HepG2 (cell line): ENCODE data around the gene MAP3K9. TPM values are rescaled to one million over a fixed set of nuclear protein-coding genes. Genes with fewer than 3 reads are reported as not detected.
A peak's percentile ranks its signal among the peaks of the same experiment; 100 is the strongest.

Source experiments
- ATAC-seq: fragments of 200-7000 bp; cut with Tn5 transposase; 3 replicates; pipeline ENCODE4 v1.9.1; 2020; ENCODE audit warnings: mild to moderate bottlenecking, moderate library complexity
- BruUV-seq: library from RNA; stranded (reverse); fragments of 400-500 nt; replicated peaks from 2 replicates; lab custom pipeline; 2021; lab: Mats Ljungman, UMichigan
- CTCF ChIA-PET: fragments of 300-600 bp; formaldehyde crosslinking; extraction: SDS; loops from one replicate; lab custom pipeline; 2021; ENCODE audit warnings: low total read pairs, inconsistent platforms, low intra/inter-chr PET ratio; lab: Yijun Ruan, JAX
- POLR2A ChIA-PET: fragments of 350-600 bp; sonication (Branson Sonifier 250); formaldehyde crosslinking; loops from one replicate; lab custom pipeline; 2020; ENCODE audit warnings: antibody characterized with exemption, inconsistent platforms; lab: Yijun Ruan, JAX
- DNase-seq: peaks from one replicate; pipeline ENCODE4 v3.0.0-alpha.2; 2015; ENCODE audit warnings: low spot score
- FAIRE-seq: peaks from 3 replicates; lab custom pipeline; 2011; peaks lifted over from hg19 to GRCh38; lab: Jason Lieb, UNC
- H2AFZ ChIP-seq: one replicate; pipeline ENCODE4 v1.6.1; 2011; ENCODE audit warnings: low read length, inconsistent platforms
- H3K27ac ChIP-seq: fragments of 300-600 bp; 3 replicates; pipeline ENCODE4 v1.8.0; 2011; ENCODE audit warnings: mixed run types, mild to moderate bottlenecking, mixed read lengths, low read length, inconsistent platforms; ENCODE audit not compliant: insufficient read depth; ENCODE audit errors: extremely low read length
- H3K27me3 ChIP-seq, 2 experiments: fragments of 200-600 bp in 1 of 2; 2 replicates in 1 of 2; 3 replicates in 1 of 2; pipeline versions ENCODE4 v1.6.0 to v1.8.0; 2011; ENCODE audit warnings: low read length in 2 of 2, mild to moderate bottlenecking in 2 of 2, moderate library complexity in 2 of 2, inconsistent platforms in 1 of 2; ENCODE audit not compliant: insufficient read depth in 2 of 2, control insufficient read depth in 1 of 2
- H3K36me3 ChIP-seq, 2 experiments: fragments of 200-600 bp in 1 of 2; replicated peaks in 1 of 2; 2 replicates in 1 of 2; 3 replicates in 1 of 2; pipeline versions ENCODE4 v1.5.1 to v1.8.0; 2011; ENCODE audit warnings: low read length in 2 of 2, inconsistent platforms in 1 of 2; ENCODE audit not compliant: insufficient read depth in 2 of 2, control insufficient read depth in 1 of 2
- H3K4me1 ChIP-seq: 2 replicates; pipeline ENCODE4 v1.5.1; 2012; ENCODE audit warnings: low read length, inconsistent platforms; ENCODE audit not compliant: insufficient read depth
- H3K4me2 ChIP-seq: 2 replicates; pipeline ENCODE4 v1.6.0; 2011; ENCODE audit warnings: low read depth, low read length, inconsistent platforms
- H3K4me3 ChIP-seq, 3 experiments: fragments of 200-600 bp in 1 of 3; sonication (generic), shearing (Covaris generic) in 1 of 3; replicated peaks in 1 of 3; 2 replicates each; pipeline ENCODE4 v1.5.1; 2011 to 2016; ENCODE audit warnings: low read length in 3 of 3, inconsistent platforms in 2 of 3, low read depth in 2 of 3, mild to moderate bottlenecking in 2 of 3, control low read depth in 1 of 3, mixed read lengths in 1 of 3; ENCODE audit not compliant: insufficient read depth in 1 of 3
- H3K79me2 ChIP-seq: one replicate; pipeline ENCODE4 v1.6.1; 2011; ENCODE audit warnings: low read length, inconsistent platforms; ENCODE audit not compliant: insufficient read depth
- H3K9ac ChIP-seq: 2 replicates; pipeline ENCODE4 v1.6.0; 2011; ENCODE audit warnings: mild to moderate bottlenecking, low read depth, low read length, inconsistent platforms; ENCODE audit not compliant: insufficient read depth
- H3K9me3 ChIP-seq: 2 replicates; pipeline ENCODE4 v1.5.1; 2012; ENCODE audit warnings: mild to moderate bottlenecking, low read length
- H4K20me1 ChIP-seq: 2 replicates; pipeline ENCODE4 v1.6.0; 2011; ENCODE audit warnings: inconsistent platforms, mild to moderate bottlenecking, low read length, moderate library complexity; ENCODE audit not compliant: insufficient read depth
- BRD4 ChIP-seq: sonication (generic); formaldehyde crosslinking; IDR thresholded peaks from 2 replicates; pipeline ENCODE4 v1.4.0; 2020; ENCODE audit warnings: missing genetic modification reagents
- EZH2 ChIP-seq: conservative IDR thresholded peaks from 2 replicates; pipeline ENCODE4 v1.6.1; 2012; ENCODE audit warnings: mild to moderate bottlenecking, low read depth, low read length, moderate library complexity
- FLYWCH1 ChIP-seq: sonication (generic); formaldehyde crosslinking; IDR thresholded peaks from 2 replicates; pipeline ENCODE4 v1.8.1; 2023; ENCODE audit warnings: mild to moderate bottlenecking, missing genetic modification reagents
- GATAD2A ChIP-seq: IDR thresholded peaks from 2 replicates; pipeline ENCODE4 v1.6.1; 2016
- HDAC1 ChIP-seq: sonication (generic); formaldehyde crosslinking; IDR thresholded peaks from 2 replicates; pipeline ENCODE4 v1.5.1; 2020; ENCODE audit warnings: mild to moderate bottlenecking, missing genetic modification reagents
- HNF4G ChIP-seq, 2 experiments: sonication (generic) in 1 of 2; formaldehyde crosslinking in 1 of 2; IDR thresholded peaks; 2 replicates each; pipeline versions ENCODE4 v1.4.0 to v1.6.1; 2011 to 2020; ENCODE audit warnings: borderline replicate concordance in 2 of 2, low read depth in 2 of 2, mild to moderate bottlenecking in 2 of 2, low read length in 1 of 2, missing genetic modification reagents in 1 of 2, moderate library complexity in 1 of 2
- JUND ChIP-seq: sonication (generic); formaldehyde crosslinking; IDR thresholded peaks from 2 replicates; pipeline ENCODE4 v1.8.0; 2022; ENCODE audit warnings: mild to moderate bottlenecking, missing genetic modification reagents
- MIER3 ChIP-seq: IDR thresholded peaks from 2 replicates; pipeline ENCODE4 v1.6.1; 2016; ENCODE audit warnings: missing compliant biosample characterization, borderline replicate concordance
- SIN3B ChIP-seq: fragments of 150-350 bp; IDR thresholded peaks from 2 replicates; pipeline ENCODE4 v1.6.1; 2014; ENCODE audit warnings: low read length
- SMC3 ChIP-seq: IDR thresholded peaks from 2 replicates; pipeline ENCODE4 v1.6.1; 2011; ENCODE audit warnings: low read length, improper control_type of control experiment
- TMF1 ChIP-seq: sonication (generic); formaldehyde crosslinking; IDR thresholded peaks from 2 replicates; pipeline ENCODE4 v1.8.1; 2022; ENCODE audit warnings: low read depth, missing genetic modification reagents
- ZMYM4 ChIP-seq: sonication (generic); formaldehyde crosslinking; IDR thresholded peaks from 2 replicates; pipeline ENCODE4 v1.8.1; 2023; ENCODE audit warnings: mild to moderate bottlenecking, missing genetic modification reagents
- ZNF160 ChIP-seq: sonication (generic); formaldehyde crosslinking; IDR thresholded peaks from 2 replicates; pipeline ENCODE4 v1.8.0; 2022; ENCODE audit warnings: mild to moderate bottlenecking, inconsistent platforms, missing genetic modification reagents
- ZNF792 ChIP-seq: IDR thresholded peaks from 2 replicates; pipeline ENCODE4 v1.6.1; 2016
- WGBS: methylation state at CpG from one replicate; pipeline ENCODE4 v1.1.6; 2017; ENCODE audit warnings: low lambda C conversion rate; 5-methylcytosine and 5-hydroxymethylcytosine counted together
- in situ Hi-C: cut with HindIII; loops from 2 replicates; pipeline ENCODE4 v1.10.0; 2017; ENCODE audit warnings: low pct_unique_long_range_greater_than_20kb; ENCODE audit not compliant: extremely low pct_ligation_motif_present
- intact Hi-C: fragments of 100-400 bp; cut with micrococcal nuclease; formaldehyde crosslinking; loops from one replicate; pipeline ENCODE4 v1.10.0; 2022; ENCODE audit not compliant: unreplicated experiment
- polyA plus RNA-seq, 8 experiments: library from polyadenylated mRNA; depleted of rRNA in 3 of 8; stranded (reverse) in 7 of 8; unstranded in 1 of 8; fragments of >200 nt; fragmentation: Illumina TruSeq in 4 of 8; extraction: Trizol in 4 of 8; gene quantifications; 2 replicates each; pipeline versions ENCODE4 v1.2.1 to v1.2.3, GENCODE V29; 2011 to 2016; ENCODE audit warnings: low read depth in 4 of 8, missing spikeins in 1 of 8, mixed read lengths in 1 of 8; ENCODE audit not compliant: insufficient read depth in 1 of 8
- total RNA-seq, 5 experiments: library from RNA; depleted of rRNA; stranded (reverse); fragments of >200 nt; fragmentation: Illumina TruSeq; extraction: Trizol; gene quantifications; 2 replicates each; pipeline ENCODE4 v1.2.3, GENCODE V29; 2016; ENCODE audit warnings: low read depth in 1 of 5
- TF ChIP-seq, protein P1 (sequence below): sonication (generic); formaldehyde crosslinking; IDR thresholded peaks from 2 replicates; pipeline ENCODE4 v1.4.0; 2020; ENCODE audit warnings: missing genetic modification reagents, mild to moderate bottlenecking, borderline replicate concordance
- TF ChIP-seq, protein P2 (sequence below): sonication (generic); IDR thresholded peaks from 2 replicates; pipeline ENCODE4 v1.6.1; 2016; ENCODE audit warnings: low read depth, borderline replicate concordance
- TF ChIP-seq, protein P3 (sequence below): sonication (generic); formaldehyde crosslinking; conservative IDR thresholded peaks from 2 replicates; pipeline ENCODE4 v1.4.0; 2020; ENCODE audit warnings: mild to moderate bottlenecking, missing genetic modification reagents, moderate library complexity
- TF ChIP-seq, protein P4 (sequence below): sonication (generic); formaldehyde crosslinking; IDR thresholded peaks from 2 replicates; pipeline ENCODE4 v1.4.0; 2020; ENCODE audit warnings: missing genetic modification reagents, borderline replicate concordance

MAP3K9 gene
- total and polyA plus RNA-seq, 2 of the 13 experiments (the other 11 are each of a cell fraction or from before 2014, with no cell fraction given) = 4.3 to 4.5 TPM

DNA sequence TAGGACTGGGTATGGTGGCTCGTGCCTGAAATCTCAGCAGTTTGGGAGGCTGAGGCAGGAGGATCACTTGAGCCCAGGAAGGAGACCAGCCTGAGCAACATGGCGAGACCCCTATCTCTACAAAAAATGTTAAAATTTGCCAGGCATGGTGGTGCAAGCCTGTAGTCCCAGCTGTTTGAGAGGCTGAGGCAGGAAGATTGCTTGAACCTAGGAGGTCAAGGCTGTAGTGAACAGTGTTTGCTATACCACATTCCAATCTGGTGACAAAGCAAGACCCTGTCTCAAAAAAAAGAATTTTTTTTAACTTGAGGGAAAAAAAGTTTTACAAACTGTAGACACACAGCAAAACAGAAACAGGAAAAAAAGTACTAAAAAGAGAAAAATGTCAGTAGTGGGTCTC is 2.3 kb upstream of the MAP3K9 start:
- Histone ChIP-seq H3K27me3 (no peaks in the 10 kb centered on the region; a peak in 1 of 5 replicates), H3K9me3 (no peaks in the 10 kb centered on the region), H3K4me1 (peaks cover 45% of the 10 kb centered on the region), H3K36me3 (no peaks in the 10 kb centered on the region), H3K27ac (no peak overlapping the region), H4K20me1 (no peaks in the 10 kb centered on the region), H3K79me2 (peaks cover 21% of the 10 kb centered on the region), H2AFZ (no peak overlapping the region), H3K4me2 (peak overlapping the region; percentile 90), H3K9ac (no peak overlapping the region), H3K4me3 (peak overlapping the region; percentile 13 to 76 (median 71); a peak in 4 of 6 replicates)
- in situ Hi-C loops = no loop called here
- FAIRE-seq = peak; percentile 85
- ChIA-PET CTCF (no interaction called here), POLR2A (interaction anchor here (3.3 kb wide), 1 partner anchor 58 kb away, joined by 20 read pairs; no protein-coding TSS in a partner anchor)
- intact Hi-C loops = no loop called here
- no TSS peak for BruUV-seq
- 59% methylated on average over 2 of the region's 2 CpGs for WGBS
- no peak for ATAC-seq
- DNase-seq = peak; percentile 61
- TF ChIP-seq SMC3 (no peak), JUND (CRISPR knock-in tag) (peak; percentile 77), ZNF160 (CRISPR knock-in tag) (no peak), BRD4 (CRISPR knock-in tag) (no peak), EZH2 (no peak), ZNF792 (CRISPR knock-in tag) (peak; percentile 74), SIN3B (no peak), ZMYM4 (CRISPR knock-in tag) (0 out of 2 replicates have a peak, but pooled peaks have one; percentile 26), MIER3 (CRISPR knock-in tag) (no peak), HDAC1 (CRISPR knock-in tag) (0 out of 2 replicates have a peak, but pooled peaks have one; percentile 25), HNF4G (IDR thresholded peaks at IDR 0.05; ENCODE audit: borderline replicate concordance, low read depth, low read length) (no peak), HNF4G (CRISPR knock-in tag; IDR thresholded peaks at IDR 0.05; ENCODE audit: borderline replicate concordance, low read depth) (no peak), TMF1 (CRISPR knock-in tag) (no peak), FLYWCH1 (CRISPR knock-in tag) (no peak), GATAD2A (0 out of 2 replicates have a peak, but pooled peaks have one; percentile 34)
- TF ChIP-seq, protein P1, sequence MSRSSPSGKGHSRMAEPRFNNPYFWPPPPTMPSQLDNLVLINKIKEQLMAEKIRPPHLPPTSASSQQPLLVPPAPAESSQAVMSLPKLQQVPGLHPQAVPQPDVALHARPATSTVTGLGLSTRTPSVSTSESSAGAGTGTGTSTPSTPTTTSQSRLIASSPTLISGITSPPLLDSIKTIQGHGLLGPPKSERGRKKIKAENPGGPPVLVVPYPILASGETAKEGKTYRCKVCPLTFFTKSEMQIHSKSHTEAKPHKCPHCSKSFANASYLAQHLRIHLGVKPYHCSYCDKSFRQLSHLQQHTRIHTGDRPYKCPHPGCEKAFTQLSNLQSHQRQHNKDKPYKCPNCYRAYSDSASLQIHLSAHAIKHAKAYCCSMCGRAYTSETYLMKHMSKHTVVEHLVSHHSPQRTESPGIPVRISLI (CRISPR knock-in tag) = peak; percentile 69; the same call in 1 of the 2 replicates
- TF ChIP-seq, protein P2, sequence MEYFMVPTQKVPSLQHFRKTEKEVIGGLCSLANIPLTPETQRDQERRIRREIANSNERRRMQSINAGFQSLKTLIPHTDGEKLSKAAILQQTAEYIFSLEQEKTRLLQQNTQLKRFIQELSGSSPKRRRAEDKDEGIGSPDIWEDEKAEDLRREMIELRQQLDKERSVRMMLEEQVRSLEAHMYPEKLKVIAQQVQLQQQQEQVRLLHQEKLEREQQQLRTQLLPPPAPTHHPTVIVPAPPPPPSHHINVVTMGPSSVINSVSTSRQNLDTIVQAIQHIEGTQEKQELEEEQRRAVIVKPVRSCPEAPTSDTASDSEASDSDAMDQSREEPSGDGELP = peak; percentile 82; the same call in 1 of the 2 replicates
- TF ChIP-seq, protein P3, sequence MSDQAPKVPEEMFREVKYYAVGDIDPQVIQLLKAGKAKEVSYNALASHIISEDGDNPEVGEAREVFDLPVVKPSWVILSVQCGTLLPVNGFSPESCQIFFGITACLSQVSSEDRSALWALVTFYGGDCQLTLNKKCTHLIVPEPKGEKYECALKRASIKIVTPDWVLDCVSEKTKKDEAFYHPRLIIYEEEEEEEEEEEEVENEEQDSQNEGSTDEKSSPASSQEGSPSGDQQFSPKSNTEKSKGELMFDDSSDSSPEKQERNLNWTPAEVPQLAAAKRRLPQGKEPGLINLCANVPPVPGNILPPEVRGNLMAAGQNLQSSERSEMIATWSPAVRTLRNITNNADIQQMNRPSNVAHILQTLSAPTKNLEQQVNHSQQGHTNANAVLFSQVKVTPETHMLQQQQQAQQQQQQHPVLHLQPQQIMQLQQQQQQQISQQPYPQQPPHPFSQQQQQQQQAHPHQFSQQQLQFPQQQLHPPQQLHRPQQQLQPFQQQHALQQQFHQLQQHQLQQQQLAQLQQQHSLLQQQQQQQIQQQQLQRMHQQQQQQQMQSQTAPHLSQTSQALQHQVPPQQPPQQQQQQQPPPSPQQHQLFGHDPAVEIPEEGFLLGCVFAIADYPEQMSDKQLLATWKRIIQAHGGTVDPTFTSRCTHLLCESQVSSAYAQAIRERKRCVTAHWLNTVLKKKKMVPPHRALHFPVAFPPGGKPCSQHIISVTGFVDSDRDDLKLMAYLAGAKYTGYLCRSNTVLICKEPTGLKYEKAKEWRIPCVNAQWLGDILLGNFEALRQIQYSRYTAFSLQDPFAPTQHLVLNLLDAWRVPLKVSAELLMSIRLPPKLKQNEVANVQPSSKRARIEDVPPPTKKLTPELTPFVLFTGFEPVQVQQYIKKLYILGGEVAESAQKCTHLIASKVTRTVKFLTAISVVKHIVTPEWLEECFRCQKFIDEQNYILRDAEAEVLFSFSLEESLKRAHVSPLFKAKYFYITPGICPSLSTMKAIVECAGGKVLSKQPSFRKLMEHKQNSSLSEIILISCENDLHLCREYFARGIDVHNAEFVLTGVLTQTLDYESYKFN = 0 out of 2 replicates have a peak, but pooled peaks have one; percentile 24
- TF ChIP-seq, protein P4, sequence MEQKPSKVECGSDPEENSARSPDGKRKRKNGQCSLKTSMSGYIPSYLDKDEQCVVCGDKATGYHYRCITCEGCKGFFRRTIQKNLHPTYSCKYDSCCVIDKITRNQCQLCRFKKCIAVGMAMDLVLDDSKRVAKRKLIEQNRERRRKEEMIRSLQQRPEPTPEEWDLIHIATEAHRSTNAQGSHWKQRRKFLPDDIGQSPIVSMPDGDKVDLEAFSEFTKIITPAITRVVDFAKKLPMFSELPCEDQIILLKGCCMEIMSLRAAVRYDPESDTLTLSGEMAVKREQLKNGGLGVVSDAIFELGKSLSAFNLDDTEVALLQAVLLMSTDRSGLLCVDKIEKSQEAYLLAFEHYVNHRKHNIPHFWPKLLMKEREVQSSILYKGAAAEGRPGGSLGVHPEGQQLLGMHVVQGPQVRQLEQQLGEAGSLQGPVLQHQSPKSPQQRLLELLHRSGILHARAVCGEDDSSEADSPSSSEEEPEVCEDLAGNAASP = peak; percentile 14; the same call in 1 of the 2 replicates
